ENCODE data around the gene PDPR. TPM values are rescaled to one million over a fixed set of nuclear protein-coding genes. Genes with fewer than 3 reads are reported as not detected.
"Not testable (repeated sequence)": the region's sequence is repeated elsewhere in the genome, so short reads cannot be mapped to it uniquely, and the experiment has no call there.

The PDPR gene
- polyA plus RNA-seq, 3 donors from 2014 or later, result 1.9 to 17.0 (median 5.2) TPM

GRCh38 chr16:70147853-70148252 lies 33.7 kb downstream of the PDPR start:
- not testable (repeated sequence) for H3K9me3 Mint-ChIP-seq; H3K4me1 Mint-ChIP-seq; H3K27ac Mint-ChIP-seq; H3K27me3 Mint-ChIP-seq (ENCODE audit: low read depth in 3 of 3); DNase-seq; H3K4me3 Mint-ChIP-seq
- H3K36me3 Mint-ChIP-seq, result peaks cover 21 to 58% (median 34%) of the 10 kb centered on the region in 3 donors

GRCh38 chr16:70148453-70148852 lies 34.3 kb downstream of the PDPR start:
- H3K27ac Mint-ChIP-seq; H3K4me1 Mint-ChIP-seq; H3K9me3 Mint-ChIP-seq; H3K4me3 Mint-ChIP-seq; H3K27me3 Mint-ChIP-seq (ENCODE audit: low read depth in 3 of 3); DNase-seq: not testable (repeated sequence)
- peaks cover 27 to 58% (median 35%) of the 10 kb centered on the region in 3 donors for H3K36me3 Mint-ChIP-seq

- peak overlapping the region in 1 of 6 donors; percentile 14 for H3K27ac Mint-ChIP-seq
Observed at GRCh38 chr16:70149296-70149695, 35.2 kb downstream of the PDPR start.

DNA sequence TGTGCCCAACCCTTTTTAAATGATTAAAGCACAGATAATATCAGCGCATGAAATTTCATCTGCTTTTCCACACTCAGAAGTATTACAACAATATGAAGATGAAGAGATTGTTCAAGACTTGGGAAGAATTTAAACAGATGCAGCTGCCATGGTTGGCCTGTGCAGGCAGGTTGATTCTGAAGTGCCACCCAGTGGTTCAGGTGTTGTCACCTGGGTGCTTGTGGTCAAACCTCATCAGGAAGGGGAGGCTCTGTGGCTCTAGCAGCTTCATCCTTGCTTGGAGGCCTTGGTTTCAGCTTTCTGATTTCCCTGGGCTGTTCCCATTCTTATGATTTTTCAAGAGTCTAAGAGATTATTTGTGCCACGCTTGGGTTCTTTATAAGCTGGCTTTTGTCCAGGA lies 37.3 kb downstream of the PDPR start:
- DNase-seq, result no peak
- H3K27ac Mint-ChIP-seq, result peak overlapping the region in 2 of 6 donors; percentile 7 to 13
- H3K9me3 Mint-ChIP-seq, result no peaks in the 10 kb centered on the region
- peaks cover 0 to 8% of the 10 kb centered on the region in 2 donors for H3K4me1 Mint-ChIP-seq
- H3K27me3 Mint-ChIP-seq (ENCODE audit: low read depth in 3 of 3), result no peaks in the 10 kb centered on the region
- peaks cover 31 to 56% (median 34%) of the 10 kb centered on the region in 3 donors for H3K36me3 Mint-ChIP-seq
- H3K4me3 Mint-ChIP-seq, result no peak overlapping the region

More at GRCh38 chr16:70149296-70149695, 35.2 kb downstream of the PDPR start:
- peaks cover 27 to 59% (median 34%) of the 10 kb centered on the region in 3 donors for H3K36me3 Mint-ChIP-seq
- H3K27me3 Mint-ChIP-seq (ENCODE audit: low read depth in 3 of 3); H3K4me3 Mint-ChIP-seq; H3K9me3 Mint-ChIP-seq; H3K4me1 Mint-ChIP-seq; DNase-seq: not testable (repeated sequence)

DNA sequence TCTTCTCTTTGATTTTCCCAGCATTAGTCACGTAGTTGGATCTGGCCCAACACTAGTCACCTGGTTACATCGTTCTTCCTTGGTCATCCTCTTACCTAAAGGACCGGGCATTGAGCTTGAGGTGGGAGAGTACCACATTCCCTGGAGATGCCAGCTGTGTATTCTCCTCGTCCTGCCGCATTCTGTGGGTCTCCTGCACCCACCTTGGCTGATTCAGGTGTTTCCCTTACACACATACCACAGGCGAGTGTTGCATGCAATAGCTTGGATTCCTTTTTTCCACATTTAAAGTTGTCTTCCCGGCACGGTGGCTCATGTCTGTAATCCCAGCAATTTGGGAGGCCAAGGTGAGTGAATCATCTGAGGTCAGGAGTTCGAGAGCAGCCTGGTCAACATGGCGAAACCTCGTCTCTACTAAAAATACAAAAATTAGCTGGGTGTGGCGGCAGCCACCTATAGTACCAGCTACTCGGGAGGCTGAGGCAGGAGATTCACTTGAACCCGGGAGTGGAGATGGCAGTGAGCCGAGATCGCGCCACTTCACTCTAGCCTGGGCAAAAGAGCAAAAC lies 37.9 kb downstream of the PDPR start:
- Mint-ChIP-seq H3K27me3 (ENCODE audit: low read depth in 3 of 3) (no peaks in the 10 kb centered on the region), H3K9me3 (no peaks in the 10 kb centered on the region)

GRCh38 chr16:70152578-70153302 lies 38.6 kb downstream of the PDPR start:
- Mint-ChIP-seq H3K27ac (no peak overlapping the region), H3K27me3 (ENCODE audit: low read depth in 3 of 3) (no peaks in the 10 kb centered on the region), H3K4me3 (no peak overlapping the region), H3K36me3 (peaks cover 34 to 54% (median 37%) of the 10 kb centered on the region in 3 donors), H3K9me3 (no peaks in the 10 kb centered on the region), H3K4me1 (peaks cover 0 to 8% of the 10 kb centered on the region in 2 donors)
- DNase-seq, result no peak

More for the DNA sequence above, 37.9 kb downstream of the PDPR start:
- Mint-ChIP-seq H3K4me3 (no peak overlapping the region), H3K27ac (no peak overlapping the region), H3K4me1 (peaks cover 0 to 8% of the 10 kb centered on the region in 2 donors), H3K36me3 (peaks cover 34 to 56% (median 34%) of the 10 kb centered on the region in 3 donors)
- no peak for DNase-seq

GRCh38 chr16:70154736-70155135 lies 40.6 kb downstream of the PDPR start:
- peaks cover 29 to 37% (median 33%) of the 10 kb centered on the region in 3 donors for H3K36me3 Mint-ChIP-seq
- not testable (repeated sequence) for H3K4me3 Mint-ChIP-seq; H3K27ac Mint-ChIP-seq; H3K9me3 Mint-ChIP-seq; H3K27me3 Mint-ChIP-seq (ENCODE audit: low read depth in 3 of 3); H3K4me1 Mint-ChIP-seq; DNase-seq

GRCh38 chr16:70156207-70156978 lies 42.3 kb downstream of the PDPR start:
- Mint-ChIP-seq H3K27me3 (ENCODE audit: low read depth in 3 of 3) (no peaks in the 10 kb centered on the region), H3K9me3 (no peaks in the 10 kb centered on the region), H3K4me3 (no peak overlapping the region), H3K4me1 (peaks cover 0 to 6% of the 10 kb centered on the region in 2 donors), H3K27ac (peak overlapping the region in 1 of 6 donors; percentile 21), H3K36me3 (peaks cover 21 to 29% (median 26%) of the 10 kb centered on the region in 3 donors)
- DNase-seq, result no peak

DNA sequence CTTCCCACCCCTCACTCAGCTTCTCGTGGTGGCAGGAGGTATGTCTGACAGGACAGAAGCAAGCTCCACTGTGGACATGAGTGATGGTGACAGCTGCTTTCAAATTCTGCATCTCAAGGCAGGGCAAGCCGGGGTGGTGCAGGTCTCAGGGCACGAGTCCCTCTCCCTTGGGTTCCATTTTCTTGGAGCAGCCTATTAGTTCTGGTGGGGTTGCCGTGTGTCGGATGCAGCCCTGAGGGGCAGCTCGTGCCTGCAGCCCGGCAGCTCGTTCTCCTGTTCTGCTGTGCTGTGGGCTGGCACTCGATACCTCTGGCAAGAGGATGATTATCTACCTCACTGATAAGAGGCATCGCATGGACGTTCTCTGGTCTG lies 43.0 kb downstream of the PDPR start:
- peaks cover 19 to 23% (median 19%) of the 10 kb centered on the region in 3 donors for H3K36me3 Mint-ChIP-seq

GRCh38 chr16:70157477-70158260 lies 43.5 kb downstream of the PDPR start:
- H3K36me3 Mint-ChIP-seq, result peaks cover 13 to 19% (median 15%) of the 10 kb centered on the region in 3 donors
- no peak overlapping the region for H3K27ac Mint-ChIP-seq
- no peaks in the 10 kb centered on the region for H3K9me3 Mint-ChIP-seq
- DNase-seq, result no peak
- no peak overlapping the region for H3K4me3 Mint-ChIP-seq
- no peaks in the 10 kb centered on the region for H3K27me3 Mint-ChIP-seq (ENCODE audit: low read depth in 3 of 3)
- H3K4me1 Mint-ChIP-seq, result no peaks in the 10 kb centered on the region

More for the DNA sequence above, 43.0 kb downstream of the PDPR start:
- Mint-ChIP-seq H3K27me3 (ENCODE audit: low read depth in 3 of 3) (no peaks in the 10 kb centered on the region), H3K4me1 (no peaks in the 10 kb centered on the region), H3K9me3 (no peaks in the 10 kb centered on the region), H3K4me3 (no peak overlapping the region), H3K27ac (no peak overlapping the region)
- no peak for DNase-seq

DNA sequence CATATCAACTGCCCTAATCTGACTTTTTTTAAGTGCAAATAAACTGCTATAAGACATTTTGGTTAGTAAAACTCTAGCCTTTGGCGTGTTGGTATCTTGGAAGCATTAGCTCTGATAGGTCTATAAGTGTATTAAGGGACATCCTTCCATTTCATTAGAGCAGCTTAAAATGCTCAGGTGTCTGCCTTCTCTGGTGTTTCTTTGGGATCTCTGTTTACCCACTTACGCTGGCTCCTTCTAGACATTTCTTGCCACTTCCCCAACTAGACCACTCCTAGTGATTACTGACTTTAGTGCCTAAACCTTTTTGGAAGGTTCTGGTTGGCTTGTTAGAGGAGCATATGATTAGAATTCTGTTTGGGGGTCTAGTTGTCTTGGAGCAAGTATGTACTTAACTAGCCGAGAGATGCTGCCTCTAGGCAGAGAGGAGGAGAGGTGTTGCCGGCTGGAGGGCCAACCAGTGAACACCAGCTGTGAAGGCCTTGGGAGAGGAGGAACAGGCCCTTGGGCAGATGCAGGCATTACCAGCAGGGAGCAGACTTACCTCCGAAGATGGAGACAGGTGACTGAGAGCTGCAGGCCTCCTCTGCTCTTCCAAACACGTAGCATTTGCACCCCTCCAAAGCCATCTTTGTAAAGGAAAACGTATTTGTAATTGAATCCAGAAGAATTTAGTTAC lies 44.3 kb downstream of the PDPR start:
- no peak for DNase-seq
- Mint-ChIP-seq H3K9me3 (no peaks in the 10 kb centered on the region), H3K27me3 (ENCODE audit: low read depth in 3 of 3) (no peaks in the 10 kb centered on the region), H3K4me3 (no peak overlapping the region), H3K36me3 (peaks cover 9 to 12% (median 11%) of the 10 kb centered on the region in 3 donors), H3K4me1 (no peaks in the 10 kb centered on the region), H3K27ac (no peak overlapping the region)

DNA sequence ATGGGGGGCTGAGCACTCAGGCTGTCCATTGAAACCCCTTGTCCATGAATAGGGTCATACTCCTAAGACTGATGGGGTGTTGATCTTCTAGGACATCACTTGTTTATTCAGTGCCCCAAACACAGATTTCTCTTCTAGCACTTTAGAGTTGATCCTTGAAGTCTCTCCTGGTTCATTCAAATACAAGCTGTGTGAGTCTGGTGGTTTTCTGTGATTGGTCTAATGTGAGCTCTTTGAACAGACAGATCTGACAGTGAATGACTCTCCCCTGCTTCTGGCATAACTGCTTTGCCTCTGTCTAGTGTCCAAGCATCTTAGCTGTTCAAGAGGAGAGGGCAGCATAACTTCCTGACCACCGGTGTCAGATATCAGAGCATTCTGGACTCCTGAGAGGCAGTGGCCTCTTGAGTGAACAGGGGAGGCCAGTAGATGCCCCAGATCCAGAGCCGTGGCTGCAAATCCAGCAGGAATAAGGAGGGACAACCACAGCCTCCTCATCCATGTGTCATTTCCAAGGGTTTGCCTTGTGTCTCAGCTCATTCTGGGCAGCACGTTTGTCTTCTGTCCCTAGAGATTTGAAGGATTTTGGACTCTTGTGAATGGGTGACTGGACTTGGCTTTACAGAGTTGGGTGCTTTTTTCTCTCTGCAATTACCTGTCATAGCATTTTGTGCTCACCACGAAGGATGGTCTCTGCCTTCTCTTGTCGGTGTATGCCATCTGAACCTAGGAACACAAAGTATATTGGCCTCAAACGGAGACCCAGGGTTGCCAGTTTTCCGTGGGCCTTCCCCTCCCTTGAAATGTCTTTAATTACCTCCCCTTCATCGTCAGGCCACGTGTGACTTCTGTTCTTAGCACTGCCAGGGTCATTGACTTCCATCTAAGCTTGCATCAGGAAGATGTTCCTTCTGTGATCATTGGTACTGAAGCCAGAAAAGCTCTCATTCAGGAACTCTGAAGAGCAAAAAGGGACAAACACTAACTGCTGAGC lies 45.5 kb downstream of the PDPR start:
- Mint-ChIP-seq H3K27me3 (ENCODE audit: low read depth in 3 of 3) (no peaks in the 10 kb centered on the region), H3K36me3 (peaks cover 5 to 11% (median 10%) of the 10 kb centered on the region in 3 donors), H3K27ac (no peak overlapping the region), H3K4me1 (no peaks in the 10 kb centered on the region), H3K4me3 (no peak overlapping the region), H3K9me3 (no peaks in the 10 kb centered on the region)
- DNase-seq, result no peak

Measured in immature natural killer cell (primary cell).